ENCODE data around the gene CHAD. TPM values are rescaled to one million over a fixed set of nuclear protein-coding genes. Genes with fewer than 3 reads are reported as not detected.

Gene CHAD
- total RNA-seq, 1 donor from 2014 or later: not detected

DNA sequence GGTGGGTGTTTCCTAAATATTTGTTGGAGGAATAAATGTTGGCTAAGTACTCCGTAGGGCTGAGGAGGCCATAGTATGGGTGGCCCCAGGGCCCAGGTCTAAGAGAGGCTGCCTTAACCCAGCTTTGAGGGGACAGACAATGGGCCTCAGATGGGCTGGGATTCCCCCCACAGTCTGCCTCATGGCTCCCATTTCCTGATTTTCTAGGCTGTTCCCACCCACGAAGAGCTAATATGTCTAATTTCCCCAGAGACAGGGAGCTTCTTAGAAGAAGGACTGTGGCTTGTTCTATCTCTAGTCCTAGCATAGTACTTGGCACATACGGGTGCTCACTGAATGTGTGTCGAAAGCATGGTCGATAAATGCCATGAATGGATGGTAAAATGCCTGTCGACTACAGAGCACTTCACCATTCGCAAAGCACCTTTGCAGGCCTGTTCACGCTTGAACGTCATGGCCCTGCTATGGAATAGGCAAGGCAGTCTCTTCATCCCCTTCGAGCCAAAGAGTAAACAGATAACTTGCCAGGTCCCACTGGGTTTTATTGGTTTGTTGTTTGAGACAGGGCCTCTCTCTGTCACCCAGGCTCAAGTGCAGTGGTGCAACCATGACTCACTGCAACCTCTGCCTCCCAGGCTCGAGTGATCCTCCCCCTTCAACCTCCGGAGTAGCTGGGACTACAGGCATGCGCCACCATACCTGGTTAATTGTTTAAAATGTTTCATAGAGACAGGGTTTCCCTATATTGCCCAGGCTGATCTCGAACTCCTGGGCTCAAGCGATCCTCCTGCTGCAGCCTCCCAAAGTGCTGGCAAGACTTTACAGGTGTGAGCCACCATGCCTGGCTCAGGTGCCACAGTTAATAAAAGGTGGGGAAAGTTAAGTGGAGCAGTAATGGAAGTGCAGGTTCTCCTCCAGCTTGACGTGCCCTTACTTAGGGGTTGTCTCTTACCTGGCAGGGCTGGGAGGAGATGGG, 9.7 kb downstream of the CHAD start:
- no peak for DNase-seq (ENCODE audit: low read depth, low spot score)

DNA sequence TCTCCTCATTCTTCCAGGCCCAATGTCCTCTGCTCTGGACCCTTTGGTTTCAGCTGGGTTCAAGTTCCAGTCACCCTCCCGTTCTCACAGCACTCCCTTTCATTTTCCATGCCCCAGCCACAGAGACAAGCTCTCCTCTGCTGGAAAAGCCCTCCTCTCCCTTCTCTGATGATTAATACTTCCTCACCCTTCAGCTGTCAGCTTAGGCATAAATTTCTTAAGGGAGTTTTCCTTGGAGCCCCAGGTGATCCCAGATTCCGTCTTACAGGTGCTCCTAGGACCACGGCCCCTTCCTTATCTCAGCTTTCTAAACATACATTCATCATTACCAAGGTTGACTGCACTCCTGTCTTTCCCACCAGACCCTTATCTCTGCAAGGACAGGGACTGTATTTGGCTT, 10.4 kb downstream of the CHAD start:
- DNase-seq (ENCODE audit: low read depth, low spot score): no peak

DNA sequence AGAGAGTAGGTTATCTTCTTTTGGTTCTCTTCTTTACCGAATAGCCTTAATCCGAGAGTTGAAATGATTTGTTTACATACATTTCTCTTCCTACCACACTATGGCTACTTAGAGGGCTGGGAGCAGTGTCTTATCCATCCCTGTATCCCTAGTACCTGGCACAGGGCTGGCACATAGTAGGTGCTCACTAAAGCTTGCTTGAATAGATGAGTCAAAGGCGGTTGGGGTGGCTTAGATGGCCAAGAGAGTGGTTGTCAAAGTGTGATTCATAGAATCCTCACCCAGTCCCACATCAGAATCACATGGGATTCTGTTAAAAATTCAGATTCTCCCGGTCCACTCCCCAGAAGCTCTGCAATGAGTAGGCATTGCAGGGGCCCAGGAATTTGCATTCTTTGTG, 11.1 kb downstream of the CHAD start:
- DNase-seq (ENCODE audit: low read depth, low spot score): no peak

DNA sequence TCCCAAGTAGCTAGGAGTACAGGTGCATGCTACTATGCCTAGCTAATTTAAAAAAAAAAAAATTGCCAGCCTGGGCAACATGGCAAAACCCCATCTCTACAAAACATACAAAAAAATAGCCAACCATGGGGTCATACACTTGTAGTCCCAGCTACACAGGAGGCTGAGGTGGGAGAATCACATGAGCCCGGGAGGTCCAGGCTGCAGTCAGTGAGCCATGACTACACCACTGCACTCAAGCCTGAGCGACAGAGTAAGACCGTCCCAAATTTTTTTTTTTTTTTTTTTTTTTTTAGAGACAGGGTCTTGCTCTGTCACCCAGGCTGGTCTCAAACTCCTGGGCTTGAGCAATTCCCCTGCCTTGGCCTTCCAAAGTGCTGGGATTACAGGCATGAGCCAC, 14.8 kb downstream of the CHAD start:
- DNase-seq (ENCODE audit: low read depth, low spot score): no peak

DNA sequence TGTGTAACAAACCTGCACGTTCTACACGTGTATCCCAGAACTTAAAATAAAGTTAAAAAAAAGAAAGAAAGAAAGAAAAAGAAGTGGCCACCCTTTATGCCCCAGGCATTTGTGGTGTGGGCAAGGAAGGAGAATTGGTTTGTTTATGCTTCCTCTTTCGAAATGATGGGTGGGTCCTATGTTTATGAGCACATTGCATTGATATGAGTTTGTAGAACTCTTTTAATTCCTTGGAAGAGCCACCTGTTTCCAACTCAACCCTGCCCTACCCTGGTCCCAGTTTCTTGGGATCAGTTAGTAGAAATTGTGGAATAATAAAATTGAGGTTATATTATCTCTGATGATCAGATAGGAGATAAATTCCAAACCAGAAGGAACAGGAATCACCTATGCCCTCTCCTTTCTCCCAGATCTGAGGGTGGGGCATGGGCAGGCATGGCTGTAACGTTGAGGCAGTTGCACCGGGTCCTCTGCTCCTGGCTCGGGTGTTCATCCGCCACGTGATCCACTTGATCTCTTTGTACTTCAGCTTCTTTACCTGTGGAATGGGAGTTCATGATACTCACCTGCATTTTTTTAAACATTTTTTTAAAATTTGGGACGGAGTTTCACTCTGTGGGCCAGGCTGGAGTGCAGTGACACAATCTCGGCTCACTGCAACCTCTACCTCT, 15.9 kb downstream of the CHAD start:
- DNase-seq (ENCODE audit: low read depth, low spot score): no peak

DNA sequence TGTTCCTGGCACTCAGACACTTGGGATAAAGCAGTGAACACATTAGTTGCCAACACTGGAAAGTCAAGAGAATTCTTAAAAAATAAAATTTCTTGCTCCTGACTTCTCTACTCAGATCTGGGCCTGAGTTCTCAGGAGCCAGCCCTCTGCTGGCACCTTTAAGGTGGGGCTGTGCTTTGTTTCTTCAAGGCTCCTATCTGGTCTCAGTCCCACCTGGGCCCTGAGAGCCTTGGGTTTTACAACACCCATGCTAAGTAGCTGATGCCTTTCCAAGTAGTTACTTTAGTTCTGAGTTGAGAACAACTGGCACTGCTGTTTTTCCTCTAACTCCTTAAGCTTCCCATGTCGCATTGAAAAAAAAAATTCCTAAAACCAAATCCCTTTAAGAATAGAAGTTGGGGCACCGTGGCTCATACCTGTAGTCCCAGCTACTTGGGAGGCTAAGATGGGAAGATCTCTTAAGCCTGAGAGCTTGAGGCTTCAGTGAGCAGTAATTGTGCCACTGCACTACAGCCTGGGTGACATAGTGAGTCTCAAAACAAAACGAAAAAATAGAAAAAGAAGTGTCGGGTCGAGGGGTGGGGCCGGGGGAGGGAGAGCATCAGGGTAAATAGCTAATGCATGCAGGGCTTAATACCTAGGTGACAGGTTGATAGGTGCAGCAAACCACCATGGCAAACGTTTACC, 16.6 kb downstream of the CHAD start:
- no peak for DNase-seq (ENCODE audit: low read depth, low spot score)

DNA sequence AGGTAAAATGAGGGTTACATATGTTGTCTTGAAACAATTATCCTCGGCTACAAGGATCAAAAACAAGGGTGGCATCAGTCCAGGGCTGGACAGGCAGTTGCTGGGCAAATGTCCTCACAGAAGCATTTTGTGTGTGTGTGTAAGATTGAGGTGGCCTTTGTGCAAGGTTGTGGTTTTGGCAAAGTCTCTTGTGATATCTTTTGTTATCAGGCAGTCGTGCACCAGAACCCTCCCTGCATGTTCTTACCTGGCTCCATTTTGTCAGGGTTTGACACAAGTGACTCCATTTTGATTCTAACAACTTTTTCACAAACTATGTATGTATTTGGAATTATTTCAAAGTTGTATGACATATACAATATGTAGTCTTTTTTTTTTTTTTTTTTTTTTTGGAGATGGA, 20.0 kb downstream of the CHAD start:
- DNase-seq (ENCODE audit: low read depth, low spot score): no peak

DNA sequence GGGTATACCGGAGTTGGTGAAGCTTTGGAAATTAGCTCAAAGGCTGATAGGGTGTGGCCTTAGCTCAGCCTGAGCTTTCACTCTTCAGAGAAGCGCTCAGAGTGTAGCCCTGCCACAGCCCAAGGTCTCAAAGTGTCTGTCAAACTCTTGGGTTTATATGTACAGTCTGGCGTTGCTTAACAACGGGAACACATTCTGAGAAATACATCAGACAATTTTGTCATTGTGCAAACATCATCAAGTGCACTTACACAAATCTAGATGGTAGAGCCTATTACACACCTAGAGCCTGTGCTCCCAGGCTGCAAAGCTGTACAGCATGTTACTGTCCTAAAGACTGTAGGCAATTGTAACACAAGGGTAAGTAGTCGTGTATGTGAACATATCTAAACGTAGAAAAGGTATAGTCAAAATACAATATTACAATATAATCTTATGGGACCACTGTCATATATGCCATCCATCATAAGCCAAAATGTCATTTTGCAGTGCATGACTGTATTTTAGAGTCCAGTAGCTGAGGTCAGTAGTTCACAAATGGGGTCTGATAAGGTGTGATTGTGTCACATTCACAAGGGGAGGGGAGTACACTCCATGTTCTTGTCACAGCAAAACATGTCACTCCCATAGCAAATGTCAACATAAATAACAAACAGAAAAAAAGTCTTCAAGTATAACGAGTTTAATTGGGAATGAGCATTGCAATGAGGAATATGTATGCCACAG, 20.6 kb downstream of the CHAD start:
- DNase-seq (ENCODE audit: low read depth, low spot score): no peak

DNA sequence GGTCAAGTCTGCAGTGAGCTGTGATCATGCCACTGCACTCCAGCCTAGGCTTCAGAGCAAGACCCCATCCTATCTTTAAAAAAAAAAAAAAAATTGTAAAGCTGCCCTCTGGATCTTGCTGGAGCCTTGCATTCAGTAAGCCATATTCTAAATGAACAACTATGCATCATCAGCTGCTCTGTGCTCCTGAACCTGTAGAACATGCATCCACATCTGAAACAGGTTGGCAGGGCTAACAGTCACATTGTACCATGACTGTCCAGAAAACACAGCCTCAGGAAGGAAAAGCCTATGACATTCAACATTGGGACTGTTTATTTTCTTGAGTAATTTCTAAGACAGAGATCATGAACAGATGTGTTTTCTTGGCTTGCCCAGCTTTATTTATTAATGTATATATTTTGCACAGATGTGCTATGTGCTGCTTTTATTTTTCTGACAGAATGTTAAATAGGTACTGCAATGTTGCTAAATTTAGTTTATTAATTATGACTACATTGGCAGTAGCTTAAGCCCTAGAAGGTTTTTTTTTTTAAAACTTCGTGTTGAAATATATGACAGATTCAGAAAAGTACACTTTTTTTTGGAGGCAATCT, 22.9 kb downstream of the CHAD start:
- no peak for DNase-seq (ENCODE audit: low read depth, low spot score)

DNA sequence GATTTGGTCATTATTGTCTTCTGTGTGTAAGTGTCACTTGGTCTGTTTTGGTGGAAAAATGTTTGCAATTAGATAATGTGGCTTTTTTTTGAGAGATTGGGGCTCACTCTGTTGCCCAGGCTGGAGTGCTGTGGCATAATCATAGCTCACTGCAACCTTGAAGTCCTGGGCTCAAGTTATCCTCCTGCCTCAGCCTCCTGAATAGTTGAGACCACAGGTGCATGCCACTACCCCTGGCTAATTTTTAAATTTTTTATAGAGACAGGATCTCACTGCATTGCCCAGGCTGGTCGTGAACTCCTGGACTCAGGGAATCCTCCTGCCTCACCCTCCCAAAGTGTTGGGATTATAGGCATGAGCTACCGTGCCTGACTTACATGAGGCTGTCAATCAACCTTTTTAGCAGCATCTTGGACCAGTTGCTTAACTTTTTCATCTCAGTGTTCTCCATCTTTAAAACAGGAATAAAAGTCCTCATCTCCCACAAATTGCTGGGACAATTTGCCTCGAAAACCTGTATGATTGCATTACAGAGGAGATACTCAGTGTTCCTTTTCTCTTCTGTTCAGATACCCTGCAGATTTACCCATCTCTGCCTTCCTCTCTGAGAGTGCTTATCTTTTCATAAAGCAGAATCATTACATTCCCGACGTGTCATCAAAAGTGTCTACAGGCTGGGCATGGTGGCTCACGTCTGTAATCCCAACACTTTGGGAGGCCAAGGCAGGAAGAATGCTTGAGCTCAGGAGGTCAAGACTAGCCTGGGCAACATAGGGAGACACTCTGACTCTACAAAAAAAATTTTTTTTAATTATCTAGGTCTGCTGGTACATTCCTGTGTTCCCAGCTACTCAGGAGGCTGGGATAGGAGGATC, 23.6 kb downstream of the CHAD start:
- no peak for DNase-seq (ENCODE audit: low read depth, low spot score)

DNA sequence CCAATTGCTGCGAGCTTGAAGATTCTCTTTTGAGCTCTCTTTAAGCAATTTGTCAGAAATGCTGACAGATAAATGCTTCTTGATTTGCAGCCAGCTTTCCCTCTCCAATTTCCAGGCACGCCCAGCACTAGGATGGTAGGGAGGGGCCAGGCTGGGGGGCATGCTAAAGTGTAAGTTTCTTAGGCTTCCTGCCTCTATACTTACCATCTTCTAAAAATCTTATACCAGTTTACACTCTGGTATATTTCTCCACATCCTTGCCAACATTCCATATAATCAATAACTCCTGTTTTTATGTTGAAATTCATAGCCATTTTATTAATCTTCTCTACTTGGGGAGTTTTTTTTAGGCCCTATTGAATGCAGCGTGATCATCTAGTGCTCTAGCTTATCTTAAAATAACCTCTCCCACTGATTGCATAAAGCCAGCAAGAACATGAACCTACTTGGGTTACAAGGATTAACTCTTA, 25.1 kb downstream of the CHAD start:
- no peak for DNase-seq (ENCODE audit: low read depth, low spot score)

DNA sequence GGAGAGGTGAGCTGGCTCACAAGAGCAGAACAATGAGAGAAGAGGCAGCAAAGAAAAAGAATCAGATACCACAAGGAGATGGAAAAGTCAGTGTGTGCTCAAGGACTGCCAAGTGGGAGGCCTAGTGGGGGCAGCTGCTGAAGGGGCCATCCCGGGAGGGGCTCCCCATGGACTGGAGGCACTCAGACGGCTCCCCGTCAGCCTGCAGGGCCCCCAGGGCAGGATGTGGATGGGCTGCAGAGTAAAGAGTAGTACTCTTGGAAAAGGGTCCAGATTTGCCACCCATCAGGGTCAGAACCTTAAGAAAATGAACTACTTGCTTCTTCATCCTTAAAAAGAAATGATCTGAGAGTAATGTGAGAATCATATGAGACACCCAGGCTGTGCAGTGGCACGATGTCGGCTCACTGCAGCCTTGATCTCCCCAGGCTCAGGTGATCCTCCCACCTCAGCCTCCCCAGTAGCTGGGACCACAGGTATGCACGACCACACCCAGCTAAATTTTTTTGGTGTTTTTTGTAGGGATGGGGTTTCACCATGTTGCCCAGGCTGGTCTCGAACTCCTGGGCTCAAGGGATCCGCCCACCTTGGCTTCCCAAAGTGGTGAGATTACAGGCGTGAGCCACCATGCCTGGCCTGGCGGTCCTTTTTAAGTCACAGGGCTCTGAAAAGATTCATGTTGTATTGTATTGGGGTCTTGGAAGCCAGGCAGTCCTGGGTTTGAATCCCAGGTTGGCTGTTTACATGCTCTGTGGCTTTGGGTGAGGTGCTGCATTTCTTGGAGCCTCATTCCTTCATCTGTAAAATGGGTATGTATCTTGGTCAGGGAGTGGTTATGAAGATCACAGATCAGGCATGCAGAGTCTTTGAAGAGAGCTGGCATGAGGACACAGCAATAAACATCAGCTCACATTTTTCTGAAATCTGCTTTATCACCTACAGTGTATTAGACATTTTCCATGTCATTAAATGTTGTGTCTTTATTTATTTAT, 27.5 kb downstream of the CHAD start:
- no peak for DNase-seq (ENCODE audit: low read depth, low spot score)

DNA sequence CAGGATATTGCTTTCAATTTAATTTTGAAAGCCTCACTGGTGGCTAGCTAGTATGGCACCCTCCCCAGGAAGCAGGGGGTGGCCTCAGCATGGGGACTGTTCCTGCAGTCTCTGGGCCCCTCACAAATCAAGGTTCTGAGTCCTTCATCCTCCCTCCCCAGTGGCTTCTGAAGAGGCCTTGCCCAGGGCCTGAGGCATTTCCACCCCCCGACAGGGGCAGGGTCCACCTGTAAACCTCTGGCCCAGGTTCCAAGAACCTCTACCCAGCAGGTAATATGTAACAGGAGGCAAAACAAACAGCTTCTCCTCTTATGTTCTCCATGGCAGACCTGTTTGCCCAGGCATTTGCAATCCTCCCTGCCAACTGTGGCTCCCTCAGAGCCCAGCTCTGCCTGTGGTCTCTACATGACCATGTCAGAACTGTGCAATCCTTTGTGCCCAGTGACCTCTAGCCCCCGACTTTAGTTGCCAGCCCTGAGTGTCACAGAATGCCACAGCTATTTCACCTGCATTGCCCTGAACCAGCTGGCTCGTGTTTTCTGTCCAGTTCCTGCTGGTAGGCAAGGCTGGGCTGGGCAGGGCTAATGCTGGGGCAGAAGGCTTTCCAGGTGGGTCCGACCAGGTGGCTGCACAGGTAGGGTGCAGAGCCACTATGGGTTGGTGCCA, 28.4 kb downstream of the CHAD start:
- no peak for DNase-seq (ENCODE audit: low read depth, low spot score)

DNA sequence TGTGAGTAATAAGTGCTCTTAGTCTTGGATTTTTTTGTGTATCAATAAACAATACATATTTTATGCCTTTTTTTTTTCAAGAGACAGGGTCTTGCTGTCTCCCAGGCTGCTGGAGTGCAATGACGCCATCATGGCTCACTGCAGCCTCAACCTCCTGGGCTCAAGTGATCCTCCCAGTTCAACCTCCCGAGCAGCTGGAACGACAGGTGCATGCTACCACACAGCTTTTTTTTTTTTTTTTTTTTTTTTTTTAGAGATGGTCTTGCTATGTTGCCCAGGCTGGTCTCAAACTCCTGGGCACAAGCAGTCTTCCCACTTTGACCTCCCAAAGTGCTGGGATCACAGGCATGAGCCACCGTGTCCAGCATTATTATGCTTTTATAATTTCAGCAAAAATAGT, 29.7 kb downstream of the CHAD start:
- DNase-seq (ENCODE audit: low read depth, low spot score): no peak

DNA sequence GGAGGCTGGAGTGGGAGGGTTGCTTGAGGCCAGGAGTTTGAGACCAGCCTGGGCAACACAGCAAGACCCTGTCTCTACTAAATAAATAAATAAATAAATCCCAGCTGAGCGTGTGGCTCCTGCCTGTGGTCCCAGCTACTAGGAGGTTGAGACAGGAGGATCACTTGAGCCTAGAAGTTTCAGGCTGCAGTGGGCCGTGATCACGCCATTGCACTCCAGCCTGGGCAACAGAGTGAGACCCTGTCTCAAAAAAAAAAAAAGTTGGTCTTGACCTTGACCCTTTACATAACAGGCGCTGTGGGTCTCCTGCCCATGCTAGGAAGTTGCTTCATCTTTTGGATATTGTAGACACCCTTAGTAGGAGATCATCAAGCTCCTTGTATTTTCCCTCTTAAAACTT, 31.3 kb downstream of the CHAD start:
- no peak for DNase-seq (ENCODE audit: low read depth, low spot score)

DNA sequence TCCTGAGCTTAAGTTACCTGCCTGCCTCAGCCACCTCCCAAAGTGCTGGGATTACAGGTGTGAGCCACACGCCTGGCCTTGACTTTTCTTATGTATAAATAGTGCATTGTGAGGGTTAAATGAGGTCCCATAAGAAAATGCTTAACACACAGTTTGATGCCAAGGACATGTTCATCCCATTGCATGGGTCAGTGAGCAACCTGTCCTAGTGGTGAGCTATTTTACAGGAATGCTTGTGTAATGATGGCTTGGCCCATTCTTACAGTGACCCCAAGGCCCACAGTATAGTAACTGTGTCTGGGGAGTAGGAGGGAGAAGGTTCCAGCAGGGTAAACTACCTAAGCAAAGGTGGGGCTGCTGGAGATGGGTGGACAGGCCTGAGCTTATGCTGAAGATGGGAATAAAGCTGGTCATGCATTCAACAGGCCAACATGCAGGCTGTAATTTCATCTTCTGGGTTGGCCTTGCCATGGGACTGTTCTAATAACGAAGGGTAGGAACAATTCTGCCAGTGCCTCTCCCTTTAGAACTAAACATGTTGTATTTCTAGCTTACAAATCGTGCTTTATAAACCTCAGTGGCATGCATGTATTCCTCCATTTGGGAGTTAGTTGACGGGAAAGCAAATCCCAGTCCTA, 36.4 kb downstream of the CHAD start:
- DNase-seq (ENCODE audit: low read depth, low spot score): no peak

DNA sequence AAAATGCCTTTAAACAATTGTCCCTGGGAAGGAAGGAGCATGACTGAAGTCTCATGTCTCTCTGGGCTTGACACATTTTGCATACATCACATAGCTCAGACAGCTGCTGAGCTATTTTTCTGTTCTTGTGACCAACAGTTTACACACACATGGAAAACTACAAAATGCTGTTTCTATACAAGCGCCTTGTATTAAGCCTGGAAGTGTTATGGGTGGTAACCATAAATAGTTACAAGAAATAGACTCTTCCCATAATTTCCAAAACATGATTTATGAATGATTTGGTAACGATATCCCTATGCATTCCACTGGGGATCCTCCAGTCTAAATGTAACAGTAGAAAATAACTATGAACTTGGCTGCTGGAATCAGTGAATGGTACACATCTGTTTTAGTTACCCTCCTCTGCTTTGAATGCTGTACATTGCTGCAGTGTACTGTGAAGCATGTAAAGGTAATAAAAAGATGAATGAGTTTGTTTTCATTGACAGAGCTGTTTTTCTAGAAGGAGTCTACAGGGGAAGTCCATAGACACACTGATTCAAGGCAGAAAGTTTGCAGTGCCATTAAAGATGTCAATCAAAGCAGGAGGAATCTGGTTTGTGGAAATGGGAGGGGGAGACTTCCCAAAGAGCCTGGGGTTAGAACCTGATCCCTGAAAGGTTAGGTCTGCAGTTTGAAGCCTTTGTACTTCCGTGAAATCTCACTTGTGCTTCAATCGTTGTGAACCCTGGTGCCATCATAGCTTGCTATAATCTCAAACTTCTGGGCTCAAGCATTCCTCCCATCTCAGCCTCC, 37.7 kb downstream of the CHAD start:
- DNase-seq (ENCODE audit: low read depth, low spot score): no peak
